Transverse colon (tissue), 3 donors: Measurements from ENCODE around the gene MPO.

ENCODE experiments used
- EP300 ChIP-seq: sonication (generic); formaldehyde crosslinking; IDR thresholded peaks from one replicate; pipeline ENCODE4 v1.6.1; 2017; ENCODE audit warnings: antibody characterized with exemption, low read depth
- POLR2A ChIP-seq: fragments of 450-650 bp; IDR thresholded peaks from one replicate; pipeline ENCODE4 v1.6.1; 2016; ENCODE audit warnings: antibody characterized with exemption, mild to moderate bottlenecking, moderate library complexity
- TF ChIP-seq, protein P1 (sequence below), 5 experiments: fragments of 200-600 bp in 3 of 5; fragments of 450-650 bp in 2 of 5; sonication (generic) in 3 of 5; IDR thresholded peaks; 1 replicate in 2 of 5; 2 replicates in 3 of 5; pipeline ENCODE4 v1.5.1; 2016 to 2017; ENCODE audit warnings: antibody characterized with exemption in 5 of 5, inconsistent platforms in 3 of 5, mild to moderate bottlenecking in 2 of 5, moderate library complexity in 1 of 5

DNA sequence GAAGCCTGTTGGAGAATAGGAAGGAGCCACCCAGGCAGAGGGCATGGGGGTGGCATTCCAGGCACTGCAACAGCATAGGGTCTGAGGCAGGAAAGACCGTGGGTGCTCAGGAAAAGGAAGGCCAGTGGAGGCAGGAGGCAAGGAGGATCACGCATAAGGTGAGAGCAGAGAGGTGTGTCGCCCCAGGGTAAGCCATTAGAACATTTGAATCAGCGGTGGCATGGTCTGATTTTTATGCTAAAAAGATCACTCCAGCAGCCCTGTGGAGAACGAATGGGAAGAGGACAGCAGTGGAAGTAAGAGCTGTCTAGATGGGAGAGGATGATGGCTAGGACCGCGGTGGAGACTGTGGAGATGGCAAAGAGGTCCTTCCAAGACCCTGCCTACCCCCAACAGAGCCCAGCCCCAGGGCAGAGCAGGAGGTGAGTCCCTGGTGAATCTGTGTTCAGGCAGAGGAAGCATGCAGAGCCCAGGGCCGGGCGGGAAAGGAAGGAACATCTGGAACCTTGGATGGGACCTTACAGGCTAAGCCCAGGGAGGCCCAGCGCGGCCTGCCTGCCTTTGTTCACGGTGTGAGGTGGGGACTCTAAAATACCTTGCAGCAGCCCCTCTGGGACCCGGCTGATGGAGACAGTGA lies 34.5 kb downstream of the MPO start:
- TF ChIP-seq EP300 (no peak), POLR2A (no peak)
- TF ChIP-seq, protein P1, sequence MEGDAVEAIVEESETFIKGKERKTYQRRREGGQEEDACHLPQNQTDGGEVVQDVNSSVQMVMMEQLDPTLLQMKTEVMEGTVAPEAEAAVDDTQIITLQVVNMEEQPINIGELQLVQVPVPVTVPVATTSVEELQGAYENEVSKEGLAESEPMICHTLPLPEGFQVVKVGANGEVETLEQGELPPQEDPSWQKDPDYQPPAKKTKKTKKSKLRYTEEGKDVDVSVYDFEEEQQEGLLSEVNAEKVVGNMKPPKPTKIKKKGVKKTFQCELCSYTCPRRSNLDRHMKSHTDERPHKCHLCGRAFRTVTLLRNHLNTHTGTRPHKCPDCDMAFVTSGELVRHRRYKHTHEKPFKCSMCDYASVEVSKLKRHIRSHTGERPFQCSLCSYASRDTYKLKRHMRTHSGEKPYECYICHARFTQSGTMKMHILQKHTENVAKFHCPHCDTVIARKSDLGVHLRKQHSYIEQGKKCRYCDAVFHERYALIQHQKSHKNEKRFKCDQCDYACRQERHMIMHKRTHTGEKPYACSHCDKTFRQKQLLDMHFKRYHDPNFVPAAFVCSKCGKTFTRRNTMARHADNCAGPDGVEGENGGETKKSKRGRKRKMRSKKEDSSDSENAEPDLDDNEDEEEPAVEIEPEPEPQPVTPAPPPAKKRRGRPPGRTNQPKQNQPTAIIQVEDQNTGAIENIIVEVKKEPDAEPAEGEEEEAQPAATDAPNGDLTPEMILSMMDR (IDR thresholded peaks at IDR 0.05) = no peak
